OCI-LY7 (cell line): ENCODE measurements around the gene NDUFB10. TPM values are rescaled to one million over a fixed set of nuclear protein-coding genes. Genes with fewer than 3 reads are reported as not detected.

ENCODE experiments used
- BruUV-seq: library from RNA; stranded (reverse); fragments of 400-500 nt; replicated peaks from 2 replicates; lab custom pipeline; 2021; lab: Mats Ljungman, UMichigan
- CTCF ChIA-PET: fragments of 300-600 bp; sonication (Branson Sonifier 250); formaldehyde crosslinking; loops from one replicate; lab custom pipeline; 2022; ENCODE audit warnings: antibody characterized with exemption; ENCODE audit not compliant: unreplicated experiment; lab: Charles Lee
- POLR2A ChIA-PET: fragments of 300-600 bp; sonication (Branson Sonifier 250); formaldehyde crosslinking; loops from one replicate; lab custom pipeline; 2022; ENCODE audit warnings: antibody characterized with exemption; lab: Charles Lee
- DNase-seq: peaks from one replicate; pipeline ENCODE4 v3.0.0-alpha.2; 2015; ENCODE audit warnings: low spot score
- H2AFZ ChIP-seq: fragments of 200-600 bp; sonication (generic), shearing (Covaris generic); 2 replicates; pipeline ENCODE4 v1.6.1; 2014; ENCODE audit warnings: mild to moderate bottlenecking, antibody characterized with exemption, low read length, moderate library complexity
- H3K27ac ChIP-seq: fragments of 200-600 bp; sonication (generic); 2 replicates; pipeline ENCODE4 v1.5.1; 2014; ENCODE audit warnings: mixed run types, low read depth, mild to moderate bottlenecking, moderate library complexity, low read length, inconsistent platforms; ENCODE audit not compliant: poor library complexity, severe bottlenecking
- H3K36me3 ChIP-seq: fragments of 200-600 bp; sonication (generic); 2 replicates; pipeline ENCODE4 v1.6.1; 2014; ENCODE audit warnings: mild to moderate bottlenecking, antibody characterized with exemption, low read length, moderate library complexity, mixed read lengths; ENCODE audit not compliant: insufficient read depth
- H3K4me1 ChIP-seq: fragments of 200-600 bp; sonication (generic); 2 replicates; pipeline ENCODE4 v1.5.1; 2014; ENCODE audit warnings: mild to moderate bottlenecking, low read length; ENCODE audit not compliant: insufficient read depth, poor library complexity, severe bottlenecking
- H3K4me2 ChIP-seq: fragments of 200-600 bp; sonication (generic); 2 replicates; pipeline ENCODE4 v1.6.1; 2014; ENCODE audit warnings: mild to moderate bottlenecking, low read length
- H3K4me3 ChIP-seq: fragments of 200-600 bp; sonication (generic); 2 replicates; pipeline ENCODE4 v1.5.1; 2014; ENCODE audit warnings: mild to moderate bottlenecking, low read depth, low read length; ENCODE audit not compliant: poor library complexity, severe bottlenecking
- H3K79me2 ChIP-seq: fragments of 200-600 bp; sonication (generic); 2 replicates; pipeline ENCODE4 v1.6.1; 2016; ENCODE audit warnings: low read depth, mild to moderate bottlenecking, low read length, moderate library complexity, mixed read lengths; ENCODE audit not compliant: insufficient read depth
- H3K9me2 ChIP-seq: fragments of 200-600 bp; sonication (generic); 2 replicates; pipeline ENCODE4 v1.6.1; 2016; ENCODE audit warnings: mild to moderate bottlenecking, low read length, mixed read lengths; ENCODE audit not compliant: insufficient read depth
- H3K9me3 ChIP-seq: fragments of 200-600 bp; sonication (generic); 2 replicates; pipeline ENCODE4 v1.6.1; 2014; ENCODE audit warnings: mild to moderate bottlenecking, mixed run types, low read length, mixed read lengths
- H4K20me1 ChIP-seq: fragments of 200-600 bp; sonication (generic); 2 replicates; pipeline ENCODE4 v1.6.1; 2014; ENCODE audit warnings: mild to moderate bottlenecking, antibody characterized with exemption, low read length, moderate library complexity, mixed read lengths; ENCODE audit not compliant: insufficient read depth
- EZH2phosphoT487 ChIP-seq: fragments of 200-600 bp; sonication (generic); IDR thresholded peaks from 2 replicates; pipeline ENCODE4 v1.6.1; 2018; ENCODE audit warnings: low read depth, borderline replicate concordance, mild to moderate bottlenecking, mixed run types, antibody characterized with exemption, low read length, moderate library complexity, mixed read lengths
- intact Hi-C: fragments of 100-400 bp; cut with micrococcal nuclease; formaldehyde crosslinking; loops from one replicate; pipeline ENCODE4 v1.10.0; 2022; ENCODE audit not compliant: unreplicated experiment
- total RNA-seq, 2 experiments: library from RNA; depleted of rRNA in 1 of 2; stranded (reverse); fragments of >200 nt in 1 of 2; shearing (Covaris generic) in 1 of 2; gene quantifications; 2 replicates each; pipeline ENCODE4 v1.2.3, GENCODE V29; 2014 to 2022
- TF ChIP-seq, protein P1 (sequence below): fragments of 200-600 bp; sonication (generic); conservative IDR thresholded peaks from 2 replicates; pipeline ENCODE4 v1.5.1; 2014; ENCODE audit warnings: mild to moderate bottlenecking, antibody characterized with exemption, low read length, moderate library complexity, mixed read lengths

NDUFB10 gene
- total RNA-seq, 2 experiments from 2014 or later = 201 to 240 TPM

- peaks cover 47% of the 10 kb centered on the region for H3K4me1 ChIP-seq
- no peak for TF ChIP-seq EZH2phosphoT487
- TF ChIP-seq, protein P1, sequence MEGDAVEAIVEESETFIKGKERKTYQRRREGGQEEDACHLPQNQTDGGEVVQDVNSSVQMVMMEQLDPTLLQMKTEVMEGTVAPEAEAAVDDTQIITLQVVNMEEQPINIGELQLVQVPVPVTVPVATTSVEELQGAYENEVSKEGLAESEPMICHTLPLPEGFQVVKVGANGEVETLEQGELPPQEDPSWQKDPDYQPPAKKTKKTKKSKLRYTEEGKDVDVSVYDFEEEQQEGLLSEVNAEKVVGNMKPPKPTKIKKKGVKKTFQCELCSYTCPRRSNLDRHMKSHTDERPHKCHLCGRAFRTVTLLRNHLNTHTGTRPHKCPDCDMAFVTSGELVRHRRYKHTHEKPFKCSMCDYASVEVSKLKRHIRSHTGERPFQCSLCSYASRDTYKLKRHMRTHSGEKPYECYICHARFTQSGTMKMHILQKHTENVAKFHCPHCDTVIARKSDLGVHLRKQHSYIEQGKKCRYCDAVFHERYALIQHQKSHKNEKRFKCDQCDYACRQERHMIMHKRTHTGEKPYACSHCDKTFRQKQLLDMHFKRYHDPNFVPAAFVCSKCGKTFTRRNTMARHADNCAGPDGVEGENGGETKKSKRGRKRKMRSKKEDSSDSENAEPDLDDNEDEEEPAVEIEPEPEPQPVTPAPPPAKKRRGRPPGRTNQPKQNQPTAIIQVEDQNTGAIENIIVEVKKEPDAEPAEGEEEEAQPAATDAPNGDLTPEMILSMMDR = no peak
- no TSS peak for BruUV-seq
- intact Hi-C loops = no loop called here
- H3K27ac ChIP-seq = peak within 1 kb of the TSS; percentile 50
- no peaks in the 10 kb centered on the region for H3K9me3 ChIP-seq
- H4K20me1 ChIP-seq = no peaks in the 10 kb centered on the region
- H3K4me3 ChIP-seq = peak within 1 kb of the TSS; percentile 68
- no peaks in the 10 kb centered on the region for H3K9me2 ChIP-seq
- no peaks in the 10 kb centered on the region for H3K79me2 ChIP-seq
- DNase-seq = peak; percentile 24
- peak within 1 kb of the TSS; percentile 22; the same call in 1 of the 2 replicates for H2AFZ ChIP-seq
- peak within 1 kb of the TSS; percentile 80 for H3K4me2 ChIP-seq
- POLR2A ChIA-PET = interaction anchor here (1.9 kb wide), 1 partner anchor 24 kb away, joined by 5 read pairs; the partner anchor contains the start of gene RPS2
- H3K36me3 ChIP-seq = peaks cover 12% of the 10 kb centered on the region; the same call in 1 of the 2 replicates
- CTCF ChIA-PET = no interaction called here
Observed at GRCh38 chr16:1989209-1990100, 30.1 kb downstream of the NDUFB10 start, which contains the start of gene SYNGR3. SYNGR3 (plus strand) TSS chr16:1989970; CDS start chr16:1990103, 133 bp downstream.

- intact Hi-C loops = no loop called here
- Histone ChIP-seq H3K9me2 (no peaks in the 10 kb centered on the region), H3K4me3 (peak overlapping the region; percentile 68), H3K36me3 (peaks cover 12% of the 10 kb centered on the region; the same call in 1 of the 2 replicates), H3K4me2 (peak overlapping the region; percentile 80), H2AFZ (no peak overlapping the region), H4K20me1 (no peaks in the 10 kb centered on the region), H3K79me2 (no peaks in the 10 kb centered on the region), H3K9me3 (no peaks in the 10 kb centered on the region), H3K4me1 (peaks cover 42% of the 10 kb centered on the region), H3K27ac (no peak overlapping the region)
- POLR2A ChIA-PET = no interaction called here
- no peak for DNase-seq
- TF ChIP-seq EZH2phosphoT487 = no peak
- TF ChIP-seq, protein P1 = no peak
- no TSS peak for BruUV-seq
- CTCF ChIA-PET = no interaction called here
Observed at GRCh38 chr16:1990101-1990350, 30.7 kb downstream of the NDUFB10 start.
